GM18511 (cell line): ENCODE results near the gene ERGIC2.
"Not testable (repeated sequence)": the region's sequence is repeated elsewhere in the genome, so short reads cannot be mapped to it uniquely, and the experiment has no call there.

Experiments used
- ATAC-seq: cut with Tn5 transposase; IDR thresholded peaks from one replicate; pipeline ENCODE4 v1.9.1; 2021; ENCODE audit warnings: mild to moderate bottlenecking, moderate library complexity; ENCODE audit not compliant: unreplicated experiment

The ERGIC2 gene

GRCh38 chr12:29306266-29306665 lies 74.7 kb downstream of the ERGIC2 start:
- no peak for ATAC-seq

GRCh38 chr12:29304388-29304787 lies 76.6 kb downstream of the ERGIC2 start:
- no peak for ATAC-seq

- no peak for ATAC-seq
These were observed 79.9 kb downstream of the ERGIC2 start for GRCh38 chr12:29301114-29301513.

GRCh38 chr12:29299633-29300032 lies 81.3 kb downstream of the ERGIC2 start:
- peak; percentile 55 for ATAC-seq

- no peak for ATAC-seq
These were observed 89.7 kb downstream of the ERGIC2 start for GRCh38 chr12:29291226-29291625.

- not testable (repeated sequence) for ATAC-seq
These were observed 90.5 kb downstream of the ERGIC2 start for GRCh38 chr12:29290475-29290874.

GRCh38 chr12:29288031-29288430 lies 92.9 kb downstream of the ERGIC2 start:
- no peak for ATAC-seq

GRCh38 chr12:29287622-29288021 lies 93.3 kb downstream of the ERGIC2 start:
- no peak for ATAC-seq
